ENCODE data around the gene SLC5A9.
"Not testable (repeated sequence)": the region's sequence is repeated elsewhere in the genome, so short reads cannot be mapped to it uniquely, and the experiment has no call there.

Gene SLC5A9

DNA sequence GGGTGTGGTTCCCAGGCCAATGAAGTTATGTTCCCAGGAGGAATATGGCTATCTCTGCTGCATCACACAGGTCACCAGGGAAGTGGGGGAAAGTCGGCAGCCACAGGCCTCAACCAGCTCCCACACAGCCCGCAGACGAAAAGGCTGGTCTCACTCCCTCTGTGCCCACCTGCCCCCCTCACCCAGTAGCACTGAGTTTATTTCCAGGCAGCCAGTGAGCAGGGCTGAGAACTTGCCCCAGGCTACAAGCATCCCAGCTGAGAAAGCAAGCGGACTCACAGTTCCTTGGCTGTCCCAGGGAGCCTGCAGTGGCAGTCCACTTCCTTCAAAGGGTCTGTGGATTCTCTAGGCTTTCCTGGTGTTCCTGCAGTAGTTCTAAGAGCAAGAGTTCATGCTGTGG lies 68.9 kb downstream of the SLC5A9 start:
- TF ChIP-seq, protein P1, sequence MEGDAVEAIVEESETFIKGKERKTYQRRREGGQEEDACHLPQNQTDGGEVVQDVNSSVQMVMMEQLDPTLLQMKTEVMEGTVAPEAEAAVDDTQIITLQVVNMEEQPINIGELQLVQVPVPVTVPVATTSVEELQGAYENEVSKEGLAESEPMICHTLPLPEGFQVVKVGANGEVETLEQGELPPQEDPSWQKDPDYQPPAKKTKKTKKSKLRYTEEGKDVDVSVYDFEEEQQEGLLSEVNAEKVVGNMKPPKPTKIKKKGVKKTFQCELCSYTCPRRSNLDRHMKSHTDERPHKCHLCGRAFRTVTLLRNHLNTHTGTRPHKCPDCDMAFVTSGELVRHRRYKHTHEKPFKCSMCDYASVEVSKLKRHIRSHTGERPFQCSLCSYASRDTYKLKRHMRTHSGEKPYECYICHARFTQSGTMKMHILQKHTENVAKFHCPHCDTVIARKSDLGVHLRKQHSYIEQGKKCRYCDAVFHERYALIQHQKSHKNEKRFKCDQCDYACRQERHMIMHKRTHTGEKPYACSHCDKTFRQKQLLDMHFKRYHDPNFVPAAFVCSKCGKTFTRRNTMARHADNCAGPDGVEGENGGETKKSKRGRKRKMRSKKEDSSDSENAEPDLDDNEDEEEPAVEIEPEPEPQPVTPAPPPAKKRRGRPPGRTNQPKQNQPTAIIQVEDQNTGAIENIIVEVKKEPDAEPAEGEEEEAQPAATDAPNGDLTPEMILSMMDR (IDR thresholded peaks at IDR 0.05; ENCODE audit: control insufficient read depth, insufficient read depth, low read depth, low read length, missing control alignments): no peak
- H3K4me3 ChIP-seq (ENCODE audit: control insufficient read depth, low read depth, low read length): no peak overlapping the region
- no peak for DNase-seq (ENCODE audit: low read depth)

DNA sequence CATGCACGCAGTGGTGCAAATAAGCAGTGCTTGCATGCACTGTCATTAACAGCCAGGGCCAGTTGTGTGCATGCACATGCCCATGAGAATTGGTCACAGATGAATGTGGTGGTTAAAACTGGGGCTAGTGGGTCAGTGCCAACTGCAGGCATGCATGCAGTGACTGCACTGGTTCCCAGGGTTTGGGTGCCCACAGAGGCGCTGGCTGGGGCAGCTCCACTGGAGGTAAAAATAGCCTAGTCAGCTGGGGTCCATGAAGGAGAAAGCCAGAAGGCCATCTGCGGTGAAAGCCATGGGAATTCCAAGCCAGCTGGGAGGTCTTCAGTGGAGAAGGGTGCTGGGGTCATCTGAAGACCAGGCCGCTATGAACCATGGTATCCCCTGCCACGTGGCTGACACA lies 70.2 kb downstream of the SLC5A9 start:
- TF ChIP-seq, protein P1 (IDR thresholded peaks at IDR 0.05; ENCODE audit: control insufficient read depth, insufficient read depth, low read depth, low read length, missing control alignments): no peak
- DNase-seq (ENCODE audit: low read depth): no peak
- H3K4me3 ChIP-seq (ENCODE audit: control insufficient read depth, low read depth, low read length): no peak overlapping the region

DNA sequence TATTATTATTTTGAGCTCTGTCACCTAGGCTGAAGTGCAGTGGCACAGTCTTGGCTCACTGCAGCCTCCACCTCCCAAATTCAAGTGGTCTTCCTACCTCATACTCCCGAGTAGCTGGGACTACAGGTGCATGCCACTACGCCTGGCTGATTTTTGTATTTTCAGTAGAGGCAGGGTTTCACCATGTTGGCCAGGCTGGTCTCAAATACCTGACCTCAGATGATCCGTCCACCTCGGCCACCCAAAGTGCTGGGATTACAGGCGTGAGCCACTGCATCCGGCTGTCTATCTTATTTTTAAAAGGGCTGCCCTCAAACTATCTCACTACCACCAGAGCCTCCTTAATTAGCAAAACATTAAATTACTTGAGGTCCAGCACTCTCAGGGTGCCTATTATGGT lies 71.6 kb downstream of the SLC5A9 start:
- H3K4me3 ChIP-seq (ENCODE audit: control insufficient read depth, low read depth, low read length); DNase-seq (ENCODE audit: low read depth): not testable (repeated sequence)

DNA sequence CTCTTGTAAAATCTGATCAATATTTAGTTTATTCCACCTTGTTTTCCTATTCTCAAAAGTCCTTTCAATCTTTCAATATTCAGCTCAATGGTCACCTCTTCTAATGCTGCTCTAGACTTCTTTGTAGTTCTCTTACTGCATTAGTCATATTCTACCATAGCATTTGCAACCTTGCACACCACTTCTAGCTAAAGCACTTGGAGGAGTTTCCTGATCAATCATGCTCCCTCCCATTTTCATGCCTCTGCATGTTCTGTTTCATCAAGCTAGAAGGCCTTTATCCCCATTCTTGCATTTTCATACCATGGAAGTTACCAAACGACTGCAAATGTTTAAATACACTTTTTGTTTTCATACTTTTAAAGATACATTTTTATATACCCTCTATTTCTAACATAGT lies 72.1 kb downstream of the SLC5A9 start:
- H3K4me3 ChIP-seq (ENCODE audit: control insufficient read depth, low read depth, low read length): no peak overlapping the region
- DNase-seq (ENCODE audit: low read depth): no peak
- TF ChIP-seq, protein P1 (IDR thresholded peaks at IDR 0.05; ENCODE audit: control insufficient read depth, insufficient read depth, low read depth, low read length, missing control alignments): no peak

All from AG09309 (cell line).